ENCODE data around the gene PDE10A. TPM values are rescaled to one million over a fixed set of nuclear protein-coding genes. Genes with fewer than 3 reads are reported as not detected.

PDE10A gene
- total and polyA plus RNA-seq, 2 experiments from 2014 or later: 2.0 to 7.2 TPM

- Histone ChIP-seq H4K20me1 (ENCODE audit: insufficient read depth, poor library complexity, severe bottlenecking) (no peaks in the 10 kb centered on the region), H2AFZ (no peak overlapping the region), H3K27me3 (no peaks in the 10 kb centered on the region), H3K4me3 (no peak overlapping the region), H3K9me2 (replicated peaks; ENCODE audit: insufficient read depth) (no peaks in the 10 kb centered on the region), H3K4me1 (ENCODE audit: insufficient read depth) (no peaks in the 10 kb centered on the region), H3K79me2 (no peaks in the 10 kb centered on the region), H3K9me3 (ENCODE audit: low read depth) (no peaks in the 10 kb centered on the region), H3K4me2 (no peak overlapping the region), H3K27ac (no peak overlapping the region), H3K36me3 (replicated peaks; ENCODE audit: insufficient read depth, low read depth) (no peaks in the 10 kb centered on the region)
- 69% methylated on average over 2 of the region's 2 CpGs for WGBS (ENCODE audit: low lambda C conversion rate, missing lambda C conversion rate)
- no peak for DNase-seq (ENCODE audit: low spot score)
- TF ChIP-seq CTCF (IDR thresholded peaks at IDR 0.05; ENCODE audit: poor library complexity): no peak
- TF ChIP-seq EZH2phosphoT487 (IDR thresholded peaks at IDR 0.05; ENCODE audit: low read depth, severe bottlenecking, unreplicated experiment): no peak
- no peak for TF ChIP-seq EZH2 (IDR thresholded peaks at IDR 0.05; ENCODE audit: borderline replicate concordance)
These were observed 221.9 kb downstream of the PDE10A start for GRCh38 chr6:165441181-165441580.

GRCh38 chr6:165439928-165440554 is 223.0 kb downstream of the PDE10A start:
- Histone ChIP-seq H3K36me3 (replicated peaks; ENCODE audit: insufficient read depth, low read depth) (no peaks in the 10 kb centered on the region), H3K79me2 (no peaks in the 10 kb centered on the region), H3K27ac (no peak overlapping the region), H2AFZ (no peak overlapping the region), H3K4me1 (ENCODE audit: insufficient read depth) (no peaks in the 10 kb centered on the region), H3K27me3 (no peaks in the 10 kb centered on the region), H4K20me1 (ENCODE audit: insufficient read depth, poor library complexity, severe bottlenecking) (no peaks in the 10 kb centered on the region), H3K9me2 (replicated peaks; ENCODE audit: insufficient read depth) (no peaks in the 10 kb centered on the region), H3K9me3 (ENCODE audit: low read depth) (no peaks in the 10 kb centered on the region), H3K4me2 (no peak overlapping the region), H3K4me3 (no peak overlapping the region)
- 24% methylated on average over 4 of the region's 4 CpGs for WGBS (ENCODE audit: low lambda C conversion rate, missing lambda C conversion rate)
- TF ChIP-seq EZH2phosphoT487 (IDR thresholded peaks at IDR 0.05; ENCODE audit: low read depth, severe bottlenecking, unreplicated experiment) (no peak), CTCF (IDR thresholded peaks at IDR 0.05; ENCODE audit: poor library complexity) (peak; percentile 80)
- peak; percentile 68 for DNase-seq (ENCODE audit: low spot score)

GRCh38 chr6:165426892-165427291 is 236.1 kb downstream of the PDE10A start:
- Histone ChIP-seq H3K27ac (no peak overlapping the region), H3K36me3 (replicated peaks; ENCODE audit: insufficient read depth, low read depth) (no peaks in the 10 kb centered on the region), H3K27me3 (no peaks in the 10 kb centered on the region), H3K4me2 (no peak overlapping the region), H3K4me3 (no peak overlapping the region), H3K4me1 (ENCODE audit: insufficient read depth) (no peaks in the 10 kb centered on the region), H2AFZ (no peak overlapping the region), H3K9me2 (replicated peaks; ENCODE audit: insufficient read depth) (no peaks in the 10 kb centered on the region), H3K79me2 (no peaks in the 10 kb centered on the region), H4K20me1 (ENCODE audit: insufficient read depth, poor library complexity, severe bottlenecking) (no peaks in the 10 kb centered on the region), H3K9me3 (ENCODE audit: low read depth) (no peaks in the 10 kb centered on the region)
- DNase-seq (ENCODE audit: low spot score): no peak
- TF ChIP-seq EZH2phosphoT487 (IDR thresholded peaks at IDR 0.05; ENCODE audit: low read depth, severe bottlenecking, unreplicated experiment) (no peak), CTCF (IDR thresholded peaks at IDR 0.05; ENCODE audit: poor library complexity) (no peak), EZH2 (IDR thresholded peaks at IDR 0.05; ENCODE audit: borderline replicate concordance) (no peak)
- 95% methylated on average over 2 of the region's 2 CpGs for WGBS (ENCODE audit: low lambda C conversion rate, missing lambda C conversion rate)
